ENCODE measurements around the gene IFIT5.

IFIT5 gene

GRCh38 chr10:89414146-89414878, at the start of gene IFIT5:
TSS of gene IFIT5 (plus strand) at chr10:89414568. CDS start at chr10:89414799, 231 bp downstream.
- peak; percentile 73 for TF ChIP-seq POLR2A (IDR thresholded peaks at IDR 0.05; ENCODE audit: low read depth, low read length)
- FAIRE-seq = no peak
- peak; percentile 79 for DNase-seq (ENCODE audit: insufficient read length, low spot score)

DNA sequence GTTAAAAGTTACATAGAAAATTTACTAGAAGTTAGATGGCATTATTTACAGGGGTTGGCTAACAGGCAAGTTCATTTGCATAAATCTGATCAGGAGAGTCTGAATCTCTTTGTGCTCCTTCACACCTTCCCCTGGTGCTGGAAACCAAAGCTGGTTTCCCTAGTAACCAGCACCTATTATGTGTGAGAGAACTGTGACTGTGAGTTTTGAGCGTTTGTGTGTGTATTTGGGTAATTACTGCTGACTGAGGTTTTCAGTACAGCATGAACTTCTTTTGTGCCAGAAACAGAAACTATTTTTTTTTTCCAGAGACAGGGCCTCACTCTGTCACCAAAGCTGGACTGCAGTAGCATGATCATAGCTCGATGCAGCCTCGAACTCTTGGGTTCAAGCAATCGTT, 46.8 kb upstream of the IFIT5 start:
- no peak for FAIRE-seq
- no peak for DNase-seq (ENCODE audit: insufficient read length, low spot score)
- TF ChIP-seq POLR2A (IDR thresholded peaks at IDR 0.05; ENCODE audit: low read depth, low read length) = no peak

DNA sequence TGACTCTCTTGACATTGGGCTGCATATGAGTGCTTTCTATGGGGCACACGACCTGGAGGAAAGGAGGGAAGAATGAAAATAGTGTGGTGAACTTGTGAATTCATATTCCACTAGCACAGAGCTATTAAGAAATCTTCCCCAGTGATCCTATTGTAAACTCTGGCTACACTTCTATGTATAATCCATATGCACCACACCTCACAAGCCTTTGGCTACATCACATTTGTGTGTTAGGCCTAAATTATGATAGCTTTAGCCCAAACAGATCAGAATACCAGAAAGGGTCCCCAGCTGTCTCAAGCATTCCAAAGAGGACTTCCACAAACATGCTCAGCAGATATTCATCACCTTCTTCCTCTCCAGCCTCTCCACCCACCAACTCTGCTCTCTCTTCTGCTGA, 46.2 kb upstream of the IFIT5 start:
- no peak for DNase-seq (ENCODE audit: insufficient read length, low spot score)
- TF ChIP-seq POLR2A (IDR thresholded peaks at IDR 0.05; ENCODE audit: low read depth, low read length) = no peak
- FAIRE-seq = no peak

- DNase-seq (ENCODE audit: insufficient read length, low spot score) = no peak
- TF ChIP-seq POLR2A (IDR thresholded peaks at IDR 0.05; ENCODE audit: low read depth, low read length) = no peak
- FAIRE-seq = no peak
Observed at GRCh38 chr10:89369156-89370105, 44.9 kb upstream of the IFIT5 start.

GRCh38 chr10:89371079-89371478, 43.3 kb upstream of the IFIT5 start:
- DNase-seq (ENCODE audit: insufficient read length, low spot score) (no peak), FAIRE-seq (no peak)
- no peak for TF ChIP-seq POLR2A (IDR thresholded peaks at IDR 0.05; ENCODE audit: low read depth, low read length)

DNA sequence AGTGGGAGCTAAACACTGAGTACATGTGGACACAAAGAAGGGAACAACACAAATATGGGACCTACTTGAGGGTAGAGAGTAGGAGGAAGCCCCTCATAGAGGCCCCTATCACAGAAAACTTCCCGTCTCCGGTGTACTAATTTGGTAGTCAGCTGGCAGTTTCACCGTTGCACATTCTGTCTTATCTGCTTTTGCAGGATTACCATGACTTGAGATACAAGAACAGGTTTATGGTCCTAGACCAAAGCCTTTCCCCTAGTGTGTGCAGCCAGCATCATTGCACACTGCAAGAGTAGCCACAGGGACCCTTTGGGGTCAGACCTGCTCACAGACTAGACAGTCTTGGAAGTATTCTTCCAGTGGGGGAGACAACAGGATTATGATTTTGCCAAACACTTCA, 42.4 kb upstream of the IFIT5 start:
- no peak for DNase-seq (ENCODE audit: insufficient read length, low spot score)
- TF ChIP-seq POLR2A (IDR thresholded peaks at IDR 0.05; ENCODE audit: low read depth, low read length) = no peak
- FAIRE-seq = no peak

DNA sequence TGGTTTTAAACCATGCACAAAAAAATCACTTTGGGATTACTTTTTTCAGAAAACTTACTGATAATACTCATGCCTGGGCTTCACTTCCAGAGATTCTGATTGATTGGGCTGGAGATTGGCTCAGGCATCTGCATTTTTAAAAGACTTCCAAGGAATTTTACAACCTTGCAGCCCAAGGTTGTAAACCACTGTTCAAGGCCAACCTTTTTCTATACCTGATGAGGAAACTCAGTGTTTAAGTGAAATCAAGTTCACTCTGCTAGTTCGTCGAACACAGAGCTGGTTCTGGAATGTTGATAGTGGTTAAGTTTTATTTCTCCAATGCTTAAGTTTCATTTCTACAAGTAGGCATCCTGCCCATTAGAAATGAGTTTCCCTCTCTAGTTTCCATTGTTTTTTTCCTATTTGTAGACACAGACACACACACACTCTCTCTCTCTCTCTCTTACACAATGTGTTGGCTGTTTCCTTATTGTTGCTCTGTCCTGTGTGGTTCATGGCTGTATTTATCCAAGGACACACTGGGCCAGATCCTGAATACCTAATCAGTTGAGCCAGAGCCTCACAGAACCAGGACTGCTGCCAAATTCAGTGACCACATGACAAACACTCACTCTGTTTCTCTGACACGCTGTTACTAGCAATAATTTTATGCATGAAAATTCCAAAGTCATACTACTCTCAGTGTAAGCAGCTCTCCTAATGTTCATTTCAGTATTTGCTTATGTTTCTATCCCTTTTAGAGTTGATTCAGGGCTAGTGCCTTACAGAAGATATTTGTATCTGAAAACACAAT, 40.3 kb upstream of the IFIT5 start:
- no peak for TF ChIP-seq POLR2A (IDR thresholded peaks at IDR 0.05; ENCODE audit: low read depth, low read length)
- DNase-seq (ENCODE audit: insufficient read length, low spot score) = peak; percentile 25
- FAIRE-seq = peak; percentile 93

DNA sequence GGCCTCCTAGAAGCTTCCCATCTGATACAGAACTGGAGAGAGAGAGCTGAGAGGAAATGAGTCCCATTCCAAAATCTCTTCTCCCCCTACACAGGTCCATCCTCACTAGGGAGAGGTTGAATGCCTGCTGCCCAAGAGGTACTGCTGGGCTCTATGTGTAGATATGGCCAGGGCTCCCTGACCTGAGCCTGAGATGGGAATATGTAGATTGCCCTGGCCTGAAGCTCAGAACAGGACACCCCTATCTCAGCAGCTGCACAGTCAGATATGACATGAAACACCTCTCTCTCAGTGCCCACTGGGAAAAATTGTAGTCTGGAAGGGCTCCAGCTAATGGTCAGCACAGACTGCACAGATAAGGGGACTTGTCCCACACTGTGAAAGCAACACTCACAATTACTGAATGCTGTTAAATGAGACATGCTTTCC, 39.6 kb upstream of the IFIT5 start:
- FAIRE-seq (no peak), DNase-seq (ENCODE audit: insufficient read length, low spot score) (no peak)
- no peak for TF ChIP-seq POLR2A (IDR thresholded peaks at IDR 0.05; ENCODE audit: low read depth, low read length)

DNA sequence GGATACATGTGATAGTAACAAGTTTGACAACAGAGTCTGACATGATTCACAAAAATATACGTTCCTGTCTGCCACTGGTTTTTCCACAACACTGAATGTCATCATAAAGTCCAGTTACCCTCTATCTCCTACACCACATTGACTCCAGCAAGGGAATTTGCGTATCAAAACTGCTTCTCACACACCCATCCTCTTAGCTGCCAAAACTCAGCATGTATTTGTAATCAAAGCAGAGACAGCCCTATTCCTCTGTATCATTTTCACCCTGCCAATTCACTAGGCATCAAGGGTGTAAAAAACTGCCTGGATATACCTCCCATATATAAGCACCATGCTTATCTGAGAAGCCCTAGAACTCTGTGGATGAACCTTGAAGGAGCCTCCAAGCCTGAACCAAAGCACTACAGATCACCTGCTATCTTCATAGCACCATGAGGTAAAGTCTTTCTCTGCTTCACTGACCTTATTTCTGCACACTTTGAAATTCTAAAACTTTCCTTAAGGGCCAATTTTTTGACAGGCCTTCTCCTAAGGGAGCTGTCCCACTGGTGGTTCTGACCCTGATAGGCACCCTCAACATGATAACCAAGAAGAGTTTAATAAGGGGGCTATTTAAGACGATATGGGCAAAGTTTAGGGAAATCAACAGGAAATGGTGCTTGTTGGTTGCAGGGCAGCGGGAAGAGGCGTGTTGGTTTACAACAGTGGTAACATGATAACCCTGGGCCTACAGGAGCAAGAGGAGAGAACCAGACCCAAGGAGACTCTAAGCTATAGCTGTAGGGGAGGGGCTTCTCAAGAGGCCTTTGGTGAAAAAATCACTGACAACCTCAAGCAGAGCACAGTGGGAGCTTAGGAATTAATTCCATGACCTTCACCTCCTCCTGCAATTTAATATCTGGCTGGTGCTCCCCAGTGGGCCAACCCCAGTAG, 36.4 kb upstream of the IFIT5 start, which contains the start of gene IFIT1B:
Gene IFIT1B (plus strand): TSS at position 352 of the 933 bp plus-strand sequence. CDS start 80 bp downstream, at position 432.
- no peak for TF ChIP-seq POLR2A (IDR thresholded peaks at IDR 0.05; ENCODE audit: low read depth, low read length)
- FAIRE-seq (no peak), DNase-seq (ENCODE audit: insufficient read length, low spot score) (no peak)

- DNase-seq (ENCODE audit: insufficient read length, low spot score) (no peak), FAIRE-seq (no peak)
- no peak for TF ChIP-seq POLR2A (IDR thresholded peaks at IDR 0.05; ENCODE audit: low read depth, low read length)
Observed at GRCh38 chr10:89379103-89379502, 35.3 kb upstream of the IFIT5 start.

DNA sequence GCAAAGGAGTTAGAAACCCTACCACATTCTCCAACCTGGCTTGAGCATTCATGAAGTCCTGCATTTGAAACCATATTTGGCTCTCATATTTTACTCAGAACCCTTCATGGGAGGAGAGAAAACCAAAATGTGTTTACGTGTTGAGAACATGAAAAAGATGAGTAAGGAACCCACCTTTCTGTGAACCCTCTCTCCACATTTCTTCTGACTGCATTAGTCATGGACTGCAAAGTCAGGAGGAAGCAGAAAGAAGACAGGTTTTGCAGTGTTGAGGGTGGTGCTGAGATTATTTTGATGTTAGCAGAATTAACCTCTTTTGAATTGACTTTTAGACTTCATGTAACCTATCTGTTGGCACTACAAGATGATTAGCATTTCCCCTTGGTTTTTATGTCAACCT, 31.6 kb upstream of the IFIT5 start:
- TF ChIP-seq POLR2A (IDR thresholded peaks at IDR 0.05; ENCODE audit: low read depth, low read length) = no peak
- FAIRE-seq = no peak
- DNase-seq (ENCODE audit: insufficient read length, low spot score) = no peak

DNA sequence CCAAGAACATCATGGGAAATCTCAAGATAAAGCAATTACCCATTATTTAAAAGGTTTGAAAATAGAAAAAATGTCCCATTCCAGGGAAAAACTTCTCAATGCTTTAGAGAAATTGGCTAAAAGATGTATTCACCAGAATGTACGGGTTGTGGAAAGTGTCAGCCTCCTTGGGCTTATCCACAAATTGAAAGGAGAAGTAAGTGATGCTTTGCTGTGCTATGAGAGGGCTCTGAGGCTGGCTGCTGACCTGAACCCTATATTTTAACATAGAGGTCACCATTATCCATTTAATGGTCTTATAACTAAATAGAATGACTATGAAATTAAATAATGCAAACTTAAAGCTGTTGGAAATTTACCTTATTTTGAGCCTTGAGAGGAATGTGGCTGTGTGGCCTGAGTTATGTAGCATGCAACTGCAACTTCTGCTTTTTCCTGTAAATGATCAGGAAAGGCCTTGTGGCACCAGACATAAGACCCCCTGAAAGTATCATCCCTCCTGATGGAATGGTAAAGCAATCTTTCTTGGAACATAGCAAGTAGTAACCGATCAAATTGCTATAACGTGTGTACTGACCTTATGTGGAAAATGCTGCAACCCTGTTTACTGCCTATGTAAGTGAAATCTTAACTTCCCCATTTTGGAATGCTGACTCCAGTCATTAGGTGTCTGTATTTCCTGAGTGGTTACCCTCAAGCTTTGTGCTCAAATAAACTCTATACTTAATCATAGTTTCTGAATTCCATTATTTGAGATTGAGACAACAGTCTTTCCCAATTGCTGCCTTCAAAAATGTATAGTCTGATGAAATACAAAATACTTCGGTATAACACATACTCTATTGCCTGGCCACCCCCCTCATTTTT, 29.7 kb upstream of the IFIT5 start:
- FAIRE-seq (no peak), DNase-seq (ENCODE audit: insufficient read length, low spot score) (no peak)
- TF ChIP-seq POLR2A (IDR thresholded peaks at IDR 0.05; ENCODE audit: low read depth, low read length) = no peak
